ENCODE results near the gene CEP104.

CEP104 gene

GRCh38 chr1:3776231-3776961 is 80.6 kb downstream of the CEP104 start:
- no peak for DNase-seq

- peak; percentile 19 for DNase-seq
These were observed 81.4 kb downstream of the CEP104 start for GRCh38 chr1:3775490-3776230.

GRCh38 chr1:3774946-3775489 is 82.0 kb downstream of the CEP104 start:
- DNase-seq, result no peak

GRCh38 chr1:3774276-3774945 is 82.6 kb downstream of the CEP104 start:
- no peak for DNase-seq

GRCh38 chr1:3773572-3774275 is 83.3 kb downstream of the CEP104 start:
- DNase-seq, result no peak

- no peak for DNase-seq
These were observed 84.1 kb downstream of the CEP104 start, which contains the start of gene SMIM1 for GRCh38 chr1:3772715-3773571. Gene SMIM1 (plus strand): TSS chr1:3772749. CDS start chr1:3775374, 2,625 bp downstream.

GRCh38 chr1:3772027-3772714 is 84.8 kb downstream of the CEP104 start:
- peak; percentile 83 for DNase-seq

GRCh38 chr1:3771108-3772026 is 85.6 kb downstream of the CEP104 start:
- DNase-seq, result no peak

- DNase-seq, result no peak
These were observed 86.8 kb downstream of the CEP104 start for GRCh38 chr1:3770047-3770765.

- DNase-seq, result no peak
These were observed 88.1 kb downstream of the CEP104 start for GRCh38 chr1:3768811-3769390.

- no peak for DNase-seq
These were observed 89.6 kb downstream of the CEP104 start for GRCh38 chr1:3767328-3767925.

GRCh38 chr1:3763351-3764125 is 93.5 kb downstream of the CEP104 start:
- DNase-seq, result no peak

- no peak for DNase-seq
These were observed 94.2 kb downstream of the CEP104 start for GRCh38 chr1:3762873-3763228.

GRCh38 chr1:3762151-3762872 is 94.7 kb downstream of the CEP104 start:
- no peak for DNase-seq

Measured in effector CD8-positive, alpha-beta T cell (primary cell).